GM21717 (cell line): ENCODE data around the gene CELSR1.
A peak's percentile ranks its signal among the peaks of the same experiment; 100 is the strongest.

Experiments
- ATAC-seq: cut with Tn5 transposase; IDR thresholded peaks from one replicate; pipeline ENCODE4 v1.9.1; 2021; ENCODE audit warnings: mild to moderate bottlenecking, moderate library complexity; ENCODE audit not compliant: unreplicated experiment

CELSR1 gene

DNA sequence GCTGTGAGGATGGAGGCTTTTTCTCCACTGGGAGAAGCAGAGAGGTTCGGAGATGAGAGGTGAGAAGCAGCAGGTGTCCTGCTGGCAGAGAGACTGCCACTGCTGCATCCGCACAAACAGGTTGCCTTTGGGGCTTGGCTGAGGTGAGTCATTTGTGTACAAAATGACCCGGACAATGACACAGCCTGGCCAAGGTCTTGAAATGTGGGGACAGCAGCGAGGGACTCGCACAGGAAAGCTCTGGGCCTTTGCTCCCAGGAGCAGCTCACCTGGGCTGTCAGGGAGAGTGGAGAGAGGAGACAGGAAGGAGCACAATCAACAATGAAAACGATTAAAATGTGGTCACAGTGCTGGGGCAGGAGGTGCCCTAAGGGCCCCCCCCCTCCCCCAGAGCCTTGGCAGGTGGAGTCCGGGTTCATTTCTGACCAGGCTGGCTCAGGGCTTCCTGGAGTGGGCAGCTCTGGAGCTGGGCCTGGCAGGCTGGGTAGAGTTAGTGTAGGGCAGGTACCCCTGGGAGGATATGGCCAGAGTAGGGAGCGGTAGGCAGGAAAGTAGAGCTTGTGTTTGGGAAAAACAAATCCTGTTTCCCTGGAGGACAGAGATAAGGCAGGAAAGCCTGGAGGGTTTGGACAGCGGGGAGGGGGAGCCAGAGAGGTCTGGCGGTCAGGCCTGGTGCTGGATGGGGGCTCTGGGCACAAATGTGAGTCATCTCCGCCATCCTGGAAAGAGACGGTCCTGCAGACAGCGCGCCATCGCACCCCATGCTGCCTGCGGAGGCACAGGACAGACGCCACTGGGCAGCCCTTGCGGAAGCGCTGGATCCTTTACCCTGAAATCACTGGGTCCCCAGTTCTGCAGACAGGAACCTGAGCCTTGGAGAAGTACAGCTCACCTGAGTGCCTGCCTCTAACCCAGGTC, 37.8 kb upstream of the CELSR1 start:
- ATAC-seq = no peak

DNA sequence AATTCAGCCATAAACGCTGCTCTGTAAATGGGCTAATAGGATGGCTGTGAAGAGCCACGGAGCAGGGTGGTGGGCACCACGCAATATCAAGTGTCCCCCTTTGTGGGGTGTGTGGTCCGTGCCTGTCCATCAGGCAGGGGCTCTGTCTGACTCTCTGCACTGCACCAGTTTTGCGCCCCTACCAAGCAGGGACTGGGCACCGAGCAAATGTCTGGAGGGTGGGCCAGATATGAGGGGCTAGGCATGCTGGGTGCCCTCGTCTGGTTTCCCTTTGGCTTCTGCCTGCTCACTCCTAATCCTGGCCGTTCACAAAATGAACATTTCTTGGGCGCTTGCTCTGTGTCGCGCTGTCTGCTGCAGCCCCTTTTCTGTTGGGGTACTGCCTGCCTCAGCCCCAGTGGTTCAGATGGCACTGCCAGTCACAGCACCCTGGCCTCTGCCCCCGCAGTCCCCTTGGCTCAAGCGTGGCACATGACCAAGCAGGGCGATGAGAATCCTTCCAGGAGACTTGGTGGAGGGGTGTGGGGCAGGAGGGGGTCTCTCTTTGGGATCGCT, 37.1 kb upstream of the CELSR1 start:
- ATAC-seq = no peak

DNA sequence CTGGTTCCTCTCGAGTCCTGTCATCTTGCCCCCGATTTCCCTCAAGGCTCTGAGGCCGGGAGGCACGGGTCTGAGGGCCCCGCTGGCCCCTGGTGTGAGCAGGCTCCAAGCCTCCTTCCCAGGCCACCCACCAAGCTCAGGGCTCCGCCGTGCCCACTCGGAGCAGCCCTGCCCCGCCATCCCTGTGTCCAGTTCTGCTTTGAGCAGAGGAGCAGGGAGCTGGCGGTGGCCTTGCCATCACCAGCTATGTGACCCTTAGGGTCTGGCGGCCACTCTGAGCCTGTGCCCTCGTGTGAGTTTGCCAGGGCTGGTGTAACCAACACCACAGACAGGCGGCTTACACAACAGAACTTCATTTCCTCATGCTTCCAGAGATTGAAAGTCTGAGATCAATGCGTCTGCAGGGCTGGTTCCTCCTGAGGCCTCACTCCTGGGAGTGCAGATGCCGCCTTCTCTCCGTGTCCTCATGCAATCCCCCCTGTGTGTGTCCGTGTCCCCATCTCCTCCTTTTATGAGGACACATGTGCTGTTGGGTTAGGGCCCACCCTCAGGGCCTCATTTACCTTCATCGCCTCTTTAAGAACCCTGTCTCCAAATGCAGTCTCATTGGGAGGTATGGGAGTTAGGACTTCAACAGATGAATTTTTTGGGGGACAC, 36.5 kb upstream of the CELSR1 start:
- ATAC-seq = no peak

DNA sequence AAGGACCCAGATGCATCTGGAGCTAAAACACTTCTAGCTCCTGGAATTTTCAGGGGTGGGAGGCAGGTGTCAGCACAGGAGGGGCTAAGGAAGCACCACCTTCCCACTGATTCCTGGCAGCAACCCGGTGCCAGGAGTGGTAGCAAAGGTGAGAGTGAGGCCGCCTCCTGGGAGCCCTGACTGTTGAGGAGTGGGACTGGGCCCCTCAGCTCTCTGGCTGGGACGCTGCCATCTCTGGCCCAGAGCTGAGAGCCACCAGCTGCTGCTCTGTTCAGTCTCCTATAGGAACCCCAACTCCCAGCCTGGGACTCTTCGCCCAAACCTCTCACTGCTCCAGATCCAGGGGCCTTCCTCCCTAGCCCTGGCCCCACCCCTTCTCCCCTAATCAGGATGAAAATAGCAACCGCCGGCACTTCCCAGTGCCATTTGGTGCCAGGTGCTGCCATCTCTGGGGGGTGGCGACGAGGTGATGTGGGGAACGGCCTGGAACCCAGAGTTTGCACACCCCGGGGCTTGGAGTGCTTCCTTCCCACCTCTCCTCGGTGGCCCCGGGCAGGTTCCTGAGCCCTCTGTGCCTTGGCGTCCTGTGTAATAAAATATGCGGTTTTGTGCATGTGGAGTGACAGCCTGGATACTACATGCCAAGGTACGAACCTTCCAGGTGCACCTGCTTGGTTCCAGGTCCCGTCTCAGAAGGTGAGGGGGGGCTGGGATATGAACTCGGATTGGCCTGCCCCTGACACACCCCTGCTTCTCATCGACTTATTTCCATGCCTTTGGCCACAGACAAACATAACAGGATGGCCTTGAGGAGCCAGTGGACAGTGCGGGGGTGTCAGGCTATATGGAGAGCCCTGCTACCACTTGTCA, 35.7 kb upstream of the CELSR1 start:
- no peak for ATAC-seq

DNA sequence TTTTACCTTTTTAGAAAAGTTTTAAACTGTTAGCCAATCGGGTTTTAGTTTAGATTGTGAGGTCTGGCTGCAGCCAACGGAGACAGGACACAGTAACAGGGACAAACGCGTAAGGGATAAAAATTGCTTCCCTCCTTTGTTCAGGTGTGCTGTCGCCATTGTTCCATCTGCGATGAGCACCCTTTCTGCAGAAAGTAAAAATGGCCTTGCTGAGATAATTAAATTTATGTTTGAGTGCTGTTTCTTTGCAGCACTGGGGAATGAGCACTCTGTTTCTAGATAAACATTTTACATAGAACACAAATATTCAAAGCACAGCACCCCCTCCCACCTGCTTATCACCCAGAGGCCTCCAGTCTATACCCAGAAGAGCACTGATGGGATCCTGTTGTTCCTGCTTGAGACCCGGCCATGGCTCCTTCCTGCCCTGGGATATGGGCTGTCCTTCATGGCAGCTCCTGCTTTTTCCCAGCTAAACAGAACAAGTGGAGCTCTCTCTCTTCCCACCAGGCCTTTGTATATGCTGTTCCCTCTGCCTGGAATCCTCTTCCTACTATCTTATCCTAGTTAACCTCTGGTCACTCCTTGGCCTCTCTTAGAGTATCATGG, 34.3 kb upstream of the CELSR1 start:
- ATAC-seq = no peak

DNA sequence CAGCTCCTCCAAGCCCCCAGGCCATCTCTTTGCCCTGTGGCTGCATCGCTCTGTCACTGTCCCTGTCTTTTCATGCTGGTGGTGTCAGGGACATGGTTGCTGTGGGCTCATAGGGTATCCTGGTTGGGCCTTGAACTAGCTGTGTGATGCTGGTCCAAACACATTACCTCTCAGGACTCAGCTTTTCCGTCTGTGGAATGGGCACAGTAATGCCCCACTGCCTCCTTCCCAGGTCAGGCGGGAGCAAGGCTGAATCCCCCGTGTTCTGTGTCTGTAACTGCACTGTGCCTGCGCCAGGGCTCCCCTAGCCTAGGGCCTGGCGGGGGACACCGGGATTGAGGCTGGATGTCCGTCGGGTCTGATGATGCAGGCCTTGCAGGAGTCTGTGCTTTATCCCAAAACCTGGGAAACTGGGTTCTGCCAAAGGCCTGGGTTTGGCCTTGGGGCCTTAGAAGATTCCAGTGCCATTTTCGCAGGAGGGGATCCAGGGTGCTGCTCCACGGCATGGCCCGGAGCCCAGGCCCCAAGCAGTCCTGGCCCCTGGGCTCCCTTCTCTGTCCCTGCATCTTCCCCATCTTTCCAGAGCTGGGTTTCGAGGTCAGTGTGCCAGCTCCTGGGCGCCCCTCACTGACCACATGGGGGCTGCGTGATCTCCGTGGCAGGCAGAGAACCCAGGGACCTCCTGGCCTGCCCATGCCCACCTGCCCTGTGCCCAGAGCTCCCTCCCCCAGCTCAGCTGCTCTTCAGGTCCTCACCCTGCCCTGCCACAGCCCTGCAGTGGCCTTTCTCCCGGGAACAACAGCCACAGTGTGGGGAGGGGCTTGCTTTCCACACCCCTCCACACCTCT, 32.7 kb upstream of the CELSR1 start:
- no peak for ATAC-seq

DNA sequence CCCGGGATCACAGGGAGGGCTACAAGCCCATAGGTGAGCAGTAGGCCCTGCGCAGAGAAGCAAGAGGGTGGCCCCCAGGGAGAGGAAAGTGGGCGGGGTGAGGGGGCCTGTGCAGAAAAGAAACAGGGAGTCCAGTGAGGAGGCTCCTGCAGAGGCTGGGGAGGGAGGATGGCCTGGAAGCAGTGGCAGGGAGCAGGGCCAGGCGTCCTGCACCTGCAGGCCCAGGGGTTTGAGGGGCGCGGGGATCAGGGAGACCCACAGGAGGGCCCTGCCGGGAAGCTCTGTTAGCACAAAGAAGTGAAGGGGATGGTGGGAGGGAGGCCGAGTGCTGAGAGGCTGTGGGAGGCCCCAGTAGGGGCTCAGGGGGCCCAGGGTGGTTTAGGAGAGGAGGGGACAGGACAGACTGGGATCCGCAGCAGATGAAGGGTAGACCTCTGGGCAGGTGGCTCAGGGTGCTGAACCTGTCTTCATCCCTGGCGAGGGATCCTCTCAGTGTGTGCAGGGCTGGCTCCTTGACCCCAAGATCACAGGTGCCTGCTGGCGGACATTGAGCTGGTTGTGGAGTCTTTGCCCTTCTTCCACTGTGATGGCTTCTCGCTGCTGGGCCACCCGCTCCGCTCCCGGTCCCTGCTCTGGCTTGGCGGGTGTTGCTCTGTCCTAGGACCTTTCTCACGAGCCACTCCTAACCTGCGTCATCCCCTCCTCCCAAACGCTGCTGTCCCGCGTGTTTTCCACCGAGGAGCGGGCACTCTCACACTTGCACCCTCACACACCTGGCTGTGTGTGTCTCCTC, 31.8 kb upstream of the CELSR1 start:
- ATAC-seq = no peak

DNA sequence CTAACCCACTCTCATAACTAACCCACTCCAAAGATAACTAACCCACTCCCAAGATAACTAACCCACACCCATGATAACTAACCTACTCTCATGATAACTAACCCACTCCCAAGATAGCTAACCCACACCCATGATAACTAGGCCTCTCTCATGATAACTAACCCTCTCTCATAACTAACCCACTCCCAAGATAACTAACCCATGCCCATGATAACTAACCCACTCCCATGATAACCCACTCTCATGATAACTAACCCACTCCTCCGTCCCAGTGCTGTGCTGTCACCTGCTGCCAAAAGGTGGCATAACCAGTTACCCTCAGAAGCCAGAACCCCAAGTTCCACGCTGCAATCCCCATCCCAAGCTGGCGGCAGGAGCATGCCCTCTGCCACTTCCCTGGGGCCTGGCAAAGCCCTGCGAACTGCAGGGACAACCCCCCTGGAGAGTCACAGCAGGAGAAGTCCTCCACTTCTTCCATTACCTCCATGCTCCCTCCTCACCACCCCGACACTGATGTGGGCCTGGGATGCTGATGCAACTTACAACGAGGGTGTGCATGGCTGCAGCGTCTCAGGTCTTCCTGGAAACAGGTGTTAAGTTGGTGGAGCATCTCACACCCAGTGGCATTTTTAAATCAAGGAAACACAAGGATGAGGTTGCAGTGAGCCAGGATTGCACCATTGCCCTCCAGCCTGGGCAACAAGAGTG, 30.8 kb upstream of the CELSR1 start:
- no peak for ATAC-seq

DNA sequence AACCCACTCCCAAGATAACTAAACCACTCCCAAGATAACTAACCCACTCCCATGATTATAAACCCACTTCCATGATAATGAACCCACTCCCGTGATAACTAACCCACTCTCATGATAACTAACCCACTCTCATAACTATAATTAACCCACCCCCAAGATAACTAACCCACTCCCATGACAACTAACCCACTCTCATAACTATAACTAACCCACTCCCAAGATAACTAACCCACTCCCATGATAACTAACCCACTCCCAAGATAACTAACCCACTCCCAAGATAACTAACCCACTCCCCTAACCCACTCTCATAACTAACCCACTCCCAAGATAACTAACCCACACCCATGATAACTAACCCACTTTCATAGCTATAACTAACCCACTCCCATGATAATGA, 30.1 kb upstream of the CELSR1 start:
- ATAC-seq = no peak

DNA sequence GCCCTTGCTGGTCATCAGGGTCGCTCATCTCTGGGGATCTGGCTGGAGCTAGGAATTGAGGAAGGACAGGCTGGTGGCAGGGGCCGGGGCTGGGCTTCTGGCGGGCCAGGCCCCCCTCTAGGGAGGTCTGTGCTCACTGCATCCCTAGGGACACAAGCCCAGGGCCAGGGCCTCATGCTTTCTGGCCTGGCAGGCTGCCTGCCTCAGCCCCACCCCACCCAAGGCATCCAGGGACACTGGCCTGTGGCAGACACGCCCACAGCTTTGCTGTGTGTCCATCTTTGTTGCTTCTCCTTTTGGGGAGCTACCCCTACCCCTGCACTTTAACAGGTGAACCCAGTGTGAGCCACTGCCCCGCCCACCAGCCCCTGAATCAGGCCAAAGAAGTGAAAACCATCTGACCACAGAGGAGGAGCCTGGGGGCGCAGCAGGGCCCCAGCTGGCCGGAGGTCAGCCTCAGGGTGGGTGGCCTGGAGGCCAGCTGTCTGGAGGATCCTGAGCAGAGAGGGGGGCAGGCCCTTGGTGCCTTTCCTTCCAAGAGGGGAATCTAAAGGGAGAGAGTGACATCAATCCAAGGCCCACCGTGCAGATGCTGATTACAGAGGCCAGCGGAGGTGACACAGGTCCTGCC, 26.8 kb upstream of the CELSR1 start:
- no peak for ATAC-seq

DNA sequence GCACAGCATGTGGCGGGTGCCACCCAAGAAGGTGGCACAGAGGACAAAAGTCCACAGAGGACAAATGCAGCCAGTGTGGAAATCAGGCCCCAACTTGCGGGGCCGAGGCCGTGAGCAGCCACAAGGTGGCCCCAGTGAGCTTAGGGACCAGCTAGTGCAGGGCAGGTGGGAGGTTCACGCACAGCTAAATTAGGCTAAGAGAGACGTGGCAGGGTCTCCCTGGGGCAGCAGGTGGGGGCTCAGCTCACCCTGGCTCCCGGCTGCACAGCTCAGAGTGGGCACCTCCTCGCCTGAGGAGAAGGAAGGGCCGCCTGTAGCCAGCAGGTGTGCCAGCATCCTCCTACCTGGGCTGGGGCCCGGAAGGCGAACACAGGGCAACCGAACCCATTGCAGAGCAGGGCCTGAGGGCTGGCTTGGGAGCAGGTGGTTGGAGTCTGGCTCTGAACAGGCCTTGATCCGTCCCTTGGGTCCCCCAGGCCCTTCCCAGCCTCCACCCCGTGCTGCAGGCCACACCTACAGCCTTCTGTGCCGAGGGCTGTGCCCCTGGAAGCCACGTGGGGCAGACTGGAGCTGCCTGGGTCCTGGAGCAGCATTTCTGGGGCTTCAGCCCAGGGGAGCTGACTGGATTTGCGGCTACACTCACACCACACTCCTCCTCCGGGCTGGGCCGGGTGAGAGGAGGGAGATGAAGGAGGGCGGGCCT, 26.1 kb upstream of the CELSR1 start:
- peak; percentile 66 for ATAC-seq

DNA sequence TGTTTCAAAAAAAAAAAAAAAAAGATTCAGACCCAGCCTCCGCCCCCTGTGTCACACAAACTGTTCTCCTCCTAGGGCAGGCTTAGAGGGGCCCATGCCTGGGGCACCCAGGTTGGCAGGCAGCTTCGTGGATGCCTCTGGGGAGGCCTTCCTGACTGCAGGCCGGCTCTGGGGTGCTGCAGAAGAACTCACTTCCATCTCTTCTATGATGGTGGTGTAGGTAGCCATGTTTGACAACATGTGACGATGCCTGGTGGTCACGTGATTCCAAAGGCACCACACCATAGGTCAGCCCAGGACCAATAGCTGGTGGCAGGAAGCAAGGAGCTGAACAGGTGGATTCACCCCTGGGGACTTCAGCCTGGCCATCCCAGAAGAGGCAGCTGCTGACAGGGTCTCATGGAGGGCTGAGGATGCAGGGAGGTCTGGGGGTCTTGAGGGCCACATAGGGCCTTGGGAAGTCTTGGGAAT, 24.1 kb upstream of the CELSR1 start:
- ATAC-seq = no peak

DNA sequence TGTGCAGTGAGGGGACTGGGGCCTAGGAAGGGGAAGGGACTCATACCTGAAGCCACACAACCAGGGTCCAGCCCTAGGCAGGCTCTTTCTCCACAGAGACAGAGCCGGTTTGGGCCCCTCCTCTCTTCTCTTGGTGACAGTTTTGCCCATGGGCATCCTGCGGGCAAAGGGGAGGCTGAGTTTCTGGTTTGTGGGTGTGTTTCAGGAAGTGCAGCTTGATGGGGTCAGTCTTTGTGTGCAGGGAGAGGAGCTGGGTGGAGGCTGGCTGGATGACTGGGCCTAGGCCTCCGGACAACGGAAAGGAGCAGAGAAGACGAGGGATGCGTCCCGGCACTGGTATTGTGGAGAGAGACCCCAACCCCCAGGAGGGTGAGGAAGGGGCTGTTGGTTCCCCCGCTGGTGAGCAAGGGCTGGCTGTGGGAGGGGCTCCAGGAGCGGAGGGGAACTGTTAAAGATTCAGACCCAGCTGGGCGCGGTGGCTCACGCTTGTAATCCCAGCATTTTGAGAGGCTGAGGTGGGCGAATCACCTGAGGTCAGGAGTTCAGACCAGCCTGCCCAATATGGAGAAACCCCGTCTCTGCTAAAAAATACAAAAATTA, 23.4 kb upstream of the CELSR1 start:
- no peak for ATAC-seq

DNA sequence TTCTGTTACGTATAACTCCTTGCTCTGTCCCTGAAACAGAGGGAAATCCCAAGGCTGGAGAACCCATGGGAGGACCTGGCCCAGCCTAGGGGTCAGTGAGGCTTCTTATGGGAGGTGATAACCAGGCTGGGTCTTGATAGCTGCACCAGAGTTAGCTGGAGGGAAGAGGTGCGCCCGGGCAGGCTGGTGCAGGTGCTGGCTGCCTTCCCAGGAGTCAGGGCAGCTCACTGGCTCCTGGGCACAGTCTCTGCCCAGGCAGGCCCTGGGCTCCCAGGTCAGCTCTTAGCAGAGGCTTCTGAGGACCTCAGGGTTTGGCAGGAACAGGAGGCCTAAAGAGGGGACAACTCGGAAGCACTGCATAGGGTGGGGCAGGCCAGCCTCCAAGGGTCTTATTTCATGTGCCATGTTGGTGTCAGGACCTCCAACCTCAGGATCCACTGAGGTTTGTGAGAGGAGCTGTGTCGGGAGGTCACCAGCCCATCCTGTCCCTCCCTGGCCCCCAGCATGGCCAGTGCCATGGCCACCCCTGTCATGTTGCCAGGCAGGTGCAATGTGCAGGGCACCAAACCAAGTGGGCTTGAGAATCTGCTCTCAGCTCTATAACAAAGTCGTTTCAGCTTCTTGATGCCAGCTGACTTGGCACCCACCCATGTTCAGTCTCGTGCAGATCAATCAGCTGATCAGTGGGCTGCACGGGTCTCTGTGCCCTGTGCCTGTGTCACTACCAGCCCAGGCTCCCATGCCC, 20.5 kb upstream of the CELSR1 start:
- ATAC-seq = no peak

DNA sequence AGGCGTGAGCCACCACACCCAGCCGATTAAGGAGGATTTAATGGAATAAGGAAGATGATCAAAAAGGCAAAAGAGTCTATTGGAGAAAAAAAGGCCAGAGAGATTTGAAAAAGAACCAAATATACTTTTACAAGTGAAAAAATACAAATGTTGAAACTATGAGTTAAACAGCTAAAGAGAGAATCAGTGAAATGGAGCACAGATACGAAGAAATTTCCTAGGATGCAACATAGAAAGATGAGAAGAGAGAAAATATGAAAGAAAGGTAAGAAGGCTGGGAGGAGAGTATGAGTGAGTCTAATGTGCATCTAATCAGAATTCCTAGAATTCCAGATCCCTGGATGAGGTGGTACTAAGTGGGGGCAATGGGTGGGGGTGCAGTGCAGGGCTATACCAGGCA, 19.4 kb upstream of the CELSR1 start:
- ATAC-seq = no peak

DNA sequence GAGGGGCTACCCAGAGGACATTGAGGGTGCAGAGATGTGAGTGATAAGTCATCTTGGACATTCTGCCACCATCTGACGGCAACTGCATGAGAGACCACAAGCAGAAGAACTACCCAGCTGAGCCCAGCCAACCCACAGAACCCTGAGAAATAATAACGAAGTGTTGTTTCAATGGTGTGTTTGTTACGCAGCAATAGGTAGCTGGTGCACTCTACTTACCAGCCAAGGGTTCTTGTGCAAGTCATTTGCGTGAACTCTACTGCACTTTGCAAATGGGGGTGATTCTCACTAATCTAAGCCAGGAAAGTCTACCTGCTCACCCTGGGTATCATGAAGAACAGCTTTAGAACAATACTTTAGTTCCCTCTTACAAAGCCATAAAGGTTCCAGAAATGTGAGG, 15.8 kb upstream of the CELSR1 start:
- no peak for ATAC-seq
